Camera-type eye (tissue), 1 donor: ENCODE measurements around the gene AAK1. TPM values are rescaled to one million over a fixed set of nuclear protein-coding genes. Genes with fewer than 3 reads are reported as not detected.

Experiments used
- total RNA-seq: library from RNA; depleted of rRNA; stranded (reverse); fragments of >200 nt; gene quantifications from one replicate; pipeline ENCODE4 v1.2.3, GENCODE V29; 2014

AAK1 gene
- total RNA-seq, result 59.2 TPM

DNA sequence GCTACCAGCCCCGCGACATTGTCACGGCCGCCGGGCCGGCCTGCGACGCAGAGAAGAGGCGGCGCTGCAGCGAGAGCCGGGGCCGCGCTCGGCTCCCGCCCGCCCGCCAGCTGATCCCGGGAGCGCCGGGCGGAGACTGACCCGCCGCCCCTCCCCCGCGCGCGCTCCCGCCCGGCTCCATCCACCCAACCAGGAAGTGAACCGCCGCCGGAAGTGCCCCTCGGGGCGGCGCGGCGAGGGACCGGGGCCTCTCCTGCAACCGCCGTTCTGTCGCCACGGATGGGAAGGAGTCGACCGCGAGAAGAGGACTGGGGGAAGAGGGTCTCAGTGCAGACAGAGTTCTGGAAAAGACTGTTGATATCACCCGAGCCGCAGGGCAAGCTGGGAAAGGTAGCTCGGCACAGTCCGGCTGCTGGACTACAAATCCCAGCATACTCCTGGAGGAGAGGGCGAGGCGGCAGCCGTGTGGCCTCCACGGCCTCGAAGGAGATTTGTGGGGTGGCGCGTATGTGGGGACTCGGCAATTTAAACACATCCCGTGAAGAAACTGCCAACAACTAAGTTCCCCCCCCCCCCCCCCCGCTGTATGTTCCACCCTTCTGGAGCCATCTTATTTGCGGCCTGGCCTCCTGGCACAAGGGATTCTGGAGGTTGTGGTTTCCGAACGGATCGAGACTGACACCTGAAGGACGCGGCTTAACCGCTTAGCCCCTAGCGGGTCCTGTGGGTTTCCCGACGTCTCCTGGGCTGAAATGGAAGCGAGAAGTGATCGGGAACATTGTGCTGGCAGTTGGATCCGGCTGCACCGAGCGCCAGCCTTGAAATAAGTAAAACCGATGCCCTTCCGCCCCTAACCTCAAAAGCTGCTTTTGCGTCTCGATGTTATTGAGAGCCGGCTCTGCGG is at the start of gene AAK1:
Gene AAK1 (minus strand): TSS at position 138 of the 904 bp plus-strand sequence. CDS start 699 bp downstream, outside the sequence.

DNA sequence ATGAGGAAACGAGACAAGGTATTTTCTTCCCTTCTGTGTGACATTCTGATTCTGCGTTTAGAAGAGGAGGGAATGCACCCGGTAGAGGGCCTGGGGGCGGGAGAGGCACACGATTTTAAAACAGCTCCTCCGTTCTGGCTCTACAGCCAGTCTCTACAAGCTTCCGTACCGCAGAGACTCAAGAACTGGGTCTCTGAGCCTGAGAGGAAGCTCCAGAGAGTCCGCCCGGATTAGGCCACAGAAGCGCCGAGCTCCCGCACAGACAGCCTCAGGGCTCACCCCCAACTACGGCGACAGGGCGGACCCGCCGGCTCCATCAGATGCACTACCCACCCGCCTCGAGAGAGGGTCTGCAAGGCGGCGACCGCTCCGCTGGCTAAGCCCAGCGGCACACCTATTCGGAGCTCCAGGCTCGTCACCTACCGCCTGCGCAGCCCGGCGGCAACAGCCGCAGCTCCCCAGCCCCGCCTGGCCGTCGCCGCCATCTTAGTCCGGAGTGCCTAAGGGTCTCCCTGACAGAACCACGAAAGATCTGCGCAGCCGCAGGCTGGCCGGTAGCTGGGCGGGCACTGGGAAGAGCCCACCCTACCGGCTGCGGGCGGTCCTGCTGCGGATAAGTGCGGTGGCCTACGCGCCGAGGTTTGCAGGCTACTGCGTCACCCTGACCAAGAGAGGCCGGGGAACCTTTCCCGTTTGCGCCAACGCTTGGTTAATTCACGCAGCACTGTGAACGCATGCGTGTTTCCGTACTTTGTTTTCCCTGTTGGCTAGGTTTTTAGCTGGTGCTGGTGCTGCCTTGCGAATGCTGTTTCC is 206.4 kb downstream of the AAK1 start, which contains the start of gene NFU1:
Gene NFU1 (minus strand): TSS at position 498 of the 813 bp plus-strand sequence. CDS start 13 bp downstream, at position 485.

Other genes with a start within 250 kb of the AAK1 start
- 42.3 TPM for gene NFU1, start 206.3 kb downstream of the AAK1 start, total RNA-seq
- 31.9 TPM for gene ANXA4, start 98.4 kb upstream of the AAK1 start, total RNA-seq
- gene GMCL1, start 185.9 kb upstream of the AAK1 start, total RNA-seq, result 24.7 TPM